Smooth muscle cell (in vitro differentiated cells): Measurements from ENCODE around the gene CCDC47. TPM values are rescaled to one million over a fixed set of nuclear protein-coding genes. Genes with fewer than 3 reads are reported as not detected.

ENCODE experiments used
- DNase-seq: peaks from one replicate; lab custom pipeline; 2025; ENCODE audit not compliant: unreplicated experiment; lab: John Stamatoyannopoulos, UW
- H2AFZ ChIP-seq: fragments of 200-600 bp; sonication (generic); 2 replicates; pipeline ENCODE4 v1.6.0; 2016; ENCODE audit warnings: antibody characterized with exemption, low read depth, mild to moderate bottlenecking
- H3F3A ChIP-seq: fragments of 200-600 bp; sonication (generic); 2 replicates; pipeline ENCODE4 v1.6.0; 2017; ENCODE audit warnings: antibody characterized with exemption, low read depth
- H3K27ac ChIP-seq: fragments of 200-600 bp; sonication (generic); 2 replicates; pipeline ENCODE4 v1.5.1; 2016; ENCODE audit warnings: low read depth, mild to moderate bottlenecking
- H3K27me3 ChIP-seq: fragments of 200-600 bp; sonication (generic); 2 replicates; pipeline ENCODE4 v1.6.1; 2016; ENCODE audit warnings: low read depth, mild to moderate bottlenecking
- H3K36me3 ChIP-seq: fragments of 200-600 bp; sonication (generic); 2 replicates; pipeline ENCODE4 v1.5.1; 2016; ENCODE audit warnings: low read depth
- H3K4me1 ChIP-seq: fragments of 200-600 bp; sonication (generic); 2 replicates; pipeline ENCODE4 v1.5.1; 2016; ENCODE audit warnings: low read depth
- H3K4me2 ChIP-seq: fragments of 200-600 bp; sonication (generic); 2 replicates; pipeline ENCODE4 v1.6.0; 2016; ENCODE audit warnings: mild to moderate bottlenecking
- H3K4me3 ChIP-seq: fragments of 200-600 bp; sonication (generic); 2 replicates; pipeline ENCODE4 v1.5.1; 2016; ENCODE audit warnings: mild to moderate bottlenecking
- H3K79me2 ChIP-seq: fragments of 200-600 bp; sonication (generic); 2 replicates; pipeline ENCODE4 v1.6.0; 2016; ENCODE audit warnings: low read depth, mild to moderate bottlenecking
- H3K9ac ChIP-seq: fragments of 200-600 bp; sonication (generic); 2 replicates; pipeline ENCODE4 v1.6.0; 2016; ENCODE audit warnings: low read depth
- H3K9me3 ChIP-seq: fragments of 200-600 bp; sonication (generic); replicated peaks from 2 replicates; pipeline ENCODE4 v1.5.1; 2016; ENCODE audit warnings: low read depth
- H4K20me1 ChIP-seq: fragments of 200-600 bp; sonication (generic); 2 replicates; pipeline ENCODE4 v1.6.0; 2016; ENCODE audit warnings: low read depth
- CTCF ChIP-seq: fragments of 200-600 bp; sonication (generic); IDR thresholded peaks from 2 replicates; pipeline ENCODE4 v1.5.1; 2017; ENCODE audit warnings: borderline replicate concordance, mild to moderate bottlenecking, antibody characterized with exemption; ENCODE audit not compliant: insufficient read depth, poor library complexity, severe bottlenecking
- WGBS: methylation state at CpG from one replicate; pipeline ENCODE4 v1.1.7; 2016; ENCODE audit warnings: low lambda C conversion rate; 5-methylcytosine and 5-hydroxymethylcytosine counted together
- polyA plus RNA-seq: library from polyadenylated mRNA; unstranded; fragments of >200 nt; fragmentation: Nextera tagmentation; extraction: Ambion mirVana; gene quantifications from 2 replicates; pipeline ENCODE4 v1.2.1, GENCODE V29; 2016
- total RNA-seq: library from RNA; depleted of rRNA; stranded (reverse); fragments of >200 nt; gene quantifications from 2 replicates; pipeline ENCODE4 v1.2.3, GENCODE V29; 2014

Gene CCDC47
- total and polyA plus RNA-seq, 2 experiments from 2014 or later: 47.7 to 63.4 TPM

DNA sequence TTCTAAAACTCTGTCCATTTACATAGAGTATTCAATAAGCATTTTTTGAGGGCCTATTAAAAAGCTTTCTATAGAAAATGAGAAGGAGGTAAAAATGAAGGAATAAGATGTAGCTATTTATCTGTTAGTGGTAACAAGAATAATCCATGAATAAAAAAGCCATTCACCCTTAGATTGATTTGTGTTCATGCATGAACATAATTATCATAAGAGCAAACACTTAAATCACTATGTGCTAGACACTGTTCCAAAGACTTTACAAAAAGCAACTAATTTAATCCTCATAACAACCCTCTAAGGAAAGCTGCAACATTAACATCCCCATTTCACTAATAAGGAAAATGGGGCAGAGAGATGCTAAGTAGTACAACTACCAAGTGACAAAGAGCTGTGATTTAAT lies 6.6 kb downstream of the CCDC47 start:
- Histone ChIP-seq H3K27ac (no peak overlapping the region), H3K4me1 (no peaks in the 10 kb centered on the region), H3K4me2 (no peak overlapping the region), H3F3A (no peaks in the 10 kb centered on the region), H3K4me3 (no peak overlapping the region), H3K9me3 (no peaks in the 10 kb centered on the region), H2AFZ (no peak overlapping the region), H4K20me1 (peaks cover 70% of the 10 kb centered on the region), H3K36me3 (peaks cover 9% of the 10 kb centered on the region), H3K9ac (no peak overlapping the region), H3K27me3 (no peaks in the 10 kb centered on the region), H3K79me2 (peaks cover 68% of the 10 kb centered on the region)
- TF ChIP-seq CTCF: no peak
- no peak for DNase-seq

DNA sequence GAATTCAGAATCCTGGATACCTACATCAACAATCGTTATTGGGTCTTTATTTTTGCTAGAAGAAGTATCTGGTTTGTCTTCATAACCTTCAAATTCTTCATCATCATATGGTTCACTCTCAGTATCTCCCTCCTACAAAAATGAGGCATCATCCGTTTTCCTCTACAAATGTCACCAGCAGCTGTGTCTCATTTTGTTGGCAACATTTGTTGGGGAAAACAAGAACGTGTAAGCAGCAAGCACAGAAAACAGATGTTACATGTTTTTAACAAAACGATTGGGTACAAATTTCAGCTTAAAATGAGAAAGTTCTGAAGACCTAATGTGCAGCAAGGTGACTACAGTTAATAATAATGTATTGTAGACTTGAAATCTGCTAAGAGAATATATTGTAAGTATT lies 8.7 kb downstream of the CCDC47 start:
- Histone ChIP-seq H3K4me3 (no peak overlapping the region), H3K27me3 (no peaks in the 10 kb centered on the region), H3F3A (no peaks in the 10 kb centered on the region), H3K27ac (no peak overlapping the region), H3K9me3 (no peaks in the 10 kb centered on the region), H3K36me3 (peaks cover 9% of the 10 kb centered on the region), H4K20me1 (peaks cover 54% of the 10 kb centered on the region), H3K9ac (no peak overlapping the region), H3K79me2 (peaks cover 47% of the 10 kb centered on the region), H3K4me2 (no peak overlapping the region), H2AFZ (no peak overlapping the region), H3K4me1 (no peaks in the 10 kb centered on the region)
- no peak for TF ChIP-seq CTCF
- 94% methylated on average over 4 of the region's 4 CpGs for WGBS
- no peak for DNase-seq

GRCh38 chr17:63762161-63763078 lies 11.0 kb downstream of the CCDC47 start:
- no peaks in the 10 kb centered on the region for H3K4me1 ChIP-seq
- H3K4me3 ChIP-seq: no peak overlapping the region
- H3K4me2 ChIP-seq: no peak overlapping the region
- no peak for DNase-seq
- H3K79me2 ChIP-seq: peaks cover 24% of the 10 kb centered on the region
- H3K9ac ChIP-seq: no peak overlapping the region
- peaks cover 9% of the 10 kb centered on the region for H3K36me3 ChIP-seq
- no peak overlapping the region for H3K27ac ChIP-seq
- TF ChIP-seq CTCF: no peak
- no peaks in the 10 kb centered on the region for H3K9me3 ChIP-seq
- 99% methylated on average over 5 of the region's 5 CpGs for WGBS
- H2AFZ ChIP-seq: no peak overlapping the region
- no peaks in the 10 kb centered on the region for H3F3A ChIP-seq
- peaks cover 33% of the 10 kb centered on the region for H4K20me1 ChIP-seq
- no peaks in the 10 kb centered on the region for H3K27me3 ChIP-seq
